HepG2 (cell line): Measurements from ENCODE around the gene RBM14. TPM values are rescaled to one million over a fixed set of nuclear protein-coding genes. Genes with fewer than 3 reads are reported as not detected.

Experiments used
- FOSL1 ChIP-seq: sonication (generic); formaldehyde crosslinking; IDR thresholded peaks from 2 replicates; pipeline ENCODE4 v1.9.0; 2021; ENCODE audit warnings: missing genetic modification reagents, borderline replicate concordance
- HDAC1 ChIP-seq: sonication (generic); formaldehyde crosslinking; IDR thresholded peaks from 2 replicates; pipeline ENCODE4 v1.5.1; 2020; ENCODE audit warnings: mild to moderate bottlenecking, missing genetic modification reagents
- HNF1A ChIP-seq, 2 experiments: sonication (generic) in 1 of 2; formaldehyde crosslinking in 1 of 2; IDR thresholded peaks; 2 replicates each; pipeline versions ENCODE4 v1.4.0 to v1.6.1; 2016 to 2020; ENCODE audit warnings: borderline replicate concordance in 1 of 2, low read depth in 1 of 2, mild to moderate bottlenecking in 1 of 2, missing genetic modification reagents in 1 of 2
- HOXA3 ChIP-seq: sonication (generic); formaldehyde crosslinking; IDR thresholded peaks from 2 replicates; pipeline ENCODE4 v1.5.0; 2020; ENCODE audit warnings: missing genetic modification reagents
- IRF2 ChIP-seq: IDR thresholded peaks from 2 replicates; pipeline ENCODE4 v1.6.1; 2018; ENCODE audit warnings: missing genetic modification reagents, missing compliant biosample characterization
- LRRFIP1 ChIP-seq: sonication (generic); formaldehyde crosslinking; conservative IDR thresholded peaks from 2 replicates; pipeline ENCODE4 v1.4.0; 2020; ENCODE audit warnings: missing genetic modification reagents
- MYNN ChIP-seq: sonication (generic); formaldehyde crosslinking; IDR thresholded peaks from 2 replicates; pipeline ENCODE4 v1.4.0; 2020; ENCODE audit warnings: mild to moderate bottlenecking, low read depth, missing genetic modification reagents
- POLR2A ChIP-seq, 2 experiments: IDR thresholded peaks; 2 replicates each; pipeline ENCODE4 v1.6.1; 2011; ENCODE audit warnings: low read depth in 2 of 2, low read length in 2 of 2, mild to moderate bottlenecking in 1 of 2, moderate library complexity in 1 of 2; ENCODE audit not compliant: insufficient read depth in 1 of 2
- RORA ChIP-seq: sonication (generic); formaldehyde crosslinking; IDR thresholded peaks from 2 replicates; pipeline ENCODE4 v1.5.0; 2020; ENCODE audit warnings: mild to moderate bottlenecking, missing genetic modification reagents, moderate library complexity
- ZBTB21 ChIP-seq: sonication (generic); formaldehyde crosslinking; IDR thresholded peaks from 2 replicates; pipeline ENCODE4 v1.4.0; 2020; ENCODE audit warnings: missing genetic modification reagents
- ZBTB37 ChIP-seq: sonication (generic); formaldehyde crosslinking; IDR thresholded peaks from 2 replicates; pipeline ENCODE4 v1.4.0; 2020; ENCODE audit warnings: mild to moderate bottlenecking, missing genetic modification reagents
- ZBTB42 ChIP-seq: sonication (generic); formaldehyde crosslinking; IDR thresholded peaks from 2 replicates; pipeline ENCODE4 v1.5.0; 2020; ENCODE audit warnings: mild to moderate bottlenecking, missing genetic modification reagents
- ZFX ChIP-seq: sonication (generic); formaldehyde crosslinking; IDR thresholded peaks from 2 replicates; pipeline ENCODE4 v1.4.0; 2020; ENCODE audit warnings: mild to moderate bottlenecking, low read depth, missing genetic modification reagents, moderate library complexity
- ZNF569 ChIP-seq: sonication (generic); formaldehyde crosslinking; IDR thresholded peaks from 2 replicates; pipeline ENCODE4 v1.5.0; 2020; ENCODE audit warnings: mild to moderate bottlenecking, missing genetic modification reagents, moderate library complexity, borderline replicate concordance
- ZNF7 ChIP-seq: IDR thresholded peaks from 2 replicates; pipeline ENCODE4 v1.6.1; 2016; ENCODE audit warnings: missing biosample characterization, missing genetic modification reagents
- ZNF878 ChIP-seq: sonication (generic); formaldehyde crosslinking; IDR thresholded peaks from 2 replicates; pipeline ENCODE4 v1.8.1; 2023; ENCODE audit warnings: mild to moderate bottlenecking, missing genetic modification reagents, moderate library complexity
- ZSCAN29 ChIP-seq: sonication (generic); formaldehyde crosslinking; conservative IDR thresholded peaks from 2 replicates; pipeline ENCODE4 v1.4.0; 2020; ENCODE audit warnings: mild to moderate bottlenecking, missing genetic modification reagents
- polyA plus RNA-seq, 8 experiments: library from polyadenylated mRNA; depleted of rRNA in 3 of 8; stranded (reverse) in 7 of 8; unstranded in 1 of 8; fragments of >200 nt; fragmentation: Illumina TruSeq in 4 of 8; extraction: Trizol in 4 of 8; gene quantifications; 2 replicates each; pipeline versions ENCODE4 v1.2.1 to v1.2.3, GENCODE V29; 2011 to 2016; ENCODE audit warnings: low read depth in 4 of 8, missing spikeins in 1 of 8, mixed read lengths in 1 of 8; ENCODE audit not compliant: insufficient read depth in 1 of 8
- total RNA-seq, 5 experiments: library from RNA; depleted of rRNA; stranded (reverse); fragments of >200 nt; fragmentation: Illumina TruSeq; extraction: Trizol; gene quantifications; 2 replicates each; pipeline ENCODE4 v1.2.3, GENCODE V29; 2016; ENCODE audit warnings: low read depth in 1 of 5
- TF ChIP-seq, protein P1 (sequence below): sonication (generic); formaldehyde crosslinking; IDR thresholded peaks from 2 replicates; pipeline ENCODE4 v1.5.1; 2020; ENCODE audit warnings: mild to moderate bottlenecking, missing genetic modification reagents, moderate library complexity
- TF ChIP-seq, protein P2 (sequence below): sonication (generic); formaldehyde crosslinking; IDR thresholded peaks from 2 replicates; pipeline ENCODE4 v1.8.0; 2022; ENCODE audit warnings: mild to moderate bottlenecking, missing genetic modification reagents; ENCODE audit not compliant: insufficient replicate concordance

Gene RBM14
- total and polyA plus RNA-seq, 2 of the 13 experiments (the other 11 are each of a cell fraction or from before 2014, with no cell fraction given), result 12.7 to 44.1 TPM

DNA sequence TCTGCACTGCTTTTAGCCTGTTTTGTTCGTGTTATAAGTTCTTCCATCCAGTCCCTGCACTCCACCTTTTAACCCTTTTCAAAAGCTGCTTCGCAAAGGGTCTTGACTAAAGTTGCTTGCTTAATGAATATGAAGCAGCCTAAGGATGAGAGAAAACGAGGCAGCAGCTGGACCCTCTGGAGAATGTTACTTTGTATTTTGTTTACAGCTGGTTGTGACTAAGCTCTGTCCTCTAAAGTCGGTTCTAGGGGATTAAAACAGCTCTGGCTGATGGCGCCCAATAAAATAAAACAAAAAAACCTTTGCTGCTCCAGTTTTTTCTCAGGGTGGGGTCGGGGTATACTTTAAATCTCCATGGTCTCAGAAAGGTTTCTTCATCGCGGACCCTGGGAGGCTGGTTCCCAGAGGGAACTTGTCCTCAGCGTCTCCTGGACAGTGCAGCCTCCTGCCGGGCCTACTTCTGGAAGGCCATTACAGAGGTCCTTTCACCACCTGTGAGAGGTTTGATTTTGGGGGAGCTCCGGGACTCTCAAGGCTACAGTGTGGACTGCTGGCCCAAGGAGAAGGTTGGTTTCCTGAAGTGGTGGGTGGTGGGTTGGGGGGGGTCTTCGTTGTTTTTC, 21.2 kb downstream of the RBM14 start (continued):
- no peak for TF ChIP-seq MYNN (CRISPR knock-in tag)
- TF ChIP-seq HDAC1 (CRISPR knock-in tag), result no peak
- no peak for TF ChIP-seq ZBTB37
- TF ChIP-seq HOXA3 (CRISPR knock-in tag), result no peak
- no peak for TF ChIP-seq LRRFIP1 (CRISPR knock-in tag)
- no peak for TF ChIP-seq ZNF878 (CRISPR knock-in tag)
- no peak for TF ChIP-seq IRF2 (CRISPR knock-in tag)
- TF ChIP-seq FOSL1 (CRISPR knock-in tag), result no peak
- no peak for TF ChIP-seq POLR2A (IDR thresholded peaks at IDR 0.05; ENCODE audit: insufficient read depth in 1 of 2, low read depth in 2 of 2, low read length in 2 of 2)
- no peak for TF ChIP-seq ZNF569
- no peak for TF ChIP-seq ZFX (CRISPR knock-in tag)
- TF ChIP-seq, protein P1, sequence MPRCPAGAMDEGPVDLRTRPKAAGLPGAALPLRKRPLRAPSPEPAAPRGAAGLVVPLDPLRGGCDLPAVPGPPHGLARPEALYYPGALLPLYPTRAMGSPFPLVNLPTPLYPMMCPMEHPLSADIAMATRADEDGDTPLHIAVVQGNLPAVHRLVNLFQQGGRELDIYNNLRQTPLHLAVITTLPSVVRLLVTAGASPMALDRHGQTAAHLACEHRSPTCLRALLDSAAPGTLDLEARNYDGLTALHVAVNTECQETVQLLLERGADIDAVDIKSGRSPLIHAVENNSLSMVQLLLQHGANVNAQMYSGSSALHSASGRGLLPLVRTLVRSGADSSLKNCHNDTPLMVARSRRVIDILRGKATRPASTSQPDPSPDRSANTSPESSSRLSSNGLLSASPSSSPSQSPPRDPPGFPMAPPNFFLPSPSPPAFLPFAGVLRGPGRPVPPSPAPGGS (CRISPR knock-in tag), result no peak
- TF ChIP-seq HNF1A (IDR thresholded peaks at IDR 0.05; ENCODE audit: low read depth), result no peak
- no peak for TF ChIP-seq HNF1A (CRISPR knock-in tag; IDR thresholded peaks at IDR 0.05; ENCODE audit: borderline replicate concordance)
- TF ChIP-seq ZBTB42 (CRISPR knock-in tag), result no peak
- TF ChIP-seq ZNF7 (CRISPR knock-in tag), result no peak
- TF ChIP-seq ZBTB21 (CRISPR knock-in tag), result no peak
- TF ChIP-seq RORA (CRISPR knock-in tag), result no peak
- no peak for TF ChIP-seq ZSCAN29 (CRISPR knock-in tag)
- TF ChIP-seq, protein P2, sequence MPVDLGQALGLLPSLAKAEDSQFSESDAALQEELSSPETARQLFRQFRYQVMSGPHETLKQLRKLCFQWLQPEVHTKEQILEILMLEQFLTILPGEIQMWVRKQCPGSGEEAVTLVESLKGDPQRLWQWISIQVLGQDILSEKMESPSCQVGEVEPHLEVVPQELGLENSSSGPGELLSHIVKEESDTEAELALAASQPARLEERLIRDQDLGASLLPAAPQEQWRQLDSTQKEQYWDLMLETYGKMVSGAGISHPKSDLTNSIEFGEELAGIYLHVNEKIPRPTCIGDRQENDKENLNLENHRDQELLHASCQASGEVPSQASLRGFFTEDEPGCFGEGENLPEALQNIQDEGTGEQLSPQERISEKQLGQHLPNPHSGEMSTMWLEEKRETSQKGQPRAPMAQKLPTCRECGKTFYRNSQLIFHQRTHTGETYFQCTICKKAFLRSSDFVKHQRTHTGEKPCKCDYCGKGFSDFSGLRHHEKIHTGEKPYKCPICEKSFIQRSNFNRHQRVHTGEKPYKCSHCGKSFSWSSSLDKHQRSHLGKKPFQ, result peak; percentile 68
